Dermis microvascular lymphatic vessel endothelial cell (primary cell): ENCODE measurements around the gene SAFB2. TPM values are rescaled to one million over a fixed set of nuclear protein-coding genes. Genes with fewer than 3 reads are reported as not detected.

Experiments
- DNase-seq, 2 donors: peaks; one replicate each; pipeline versions ENCODE4 v3.0.0 to v3.0.0-alpha.2; 2010; ENCODE audit warnings: low read depth in 2 of 2
- total RNA-seq: library from RNA; depleted of rRNA; stranded (reverse); fragments of >200 nt; gene quantifications from 2 replicates; pipeline ENCODE4 v1.2.1, GENCODE V29; 2014

The SAFB2 gene
- total RNA-seq, 1 donor from 2014 or later, result 19.4 TPM

- DNase-seq, result no peak
Observed at GRCh38 chr19:5542665-5543064, 79.9 kb downstream of the SAFB2 start.

- DNase-seq, result no peak
Observed at GRCh38 chr19:5541456-5541855, 81.1 kb downstream of the SAFB2 start.

- DNase-seq, result no peak
Observed at GRCh38 chr19:5540208-5540607, 82.4 kb downstream of the SAFB2 start.

GRCh38 chr19:5537870-5538269 lies 84.7 kb downstream of the SAFB2 start:
- DNase-seq, result no peak

Other genes with a start within 250 kb of the SAFB2 start
- not detected in 2 replicates for gene ZNRF4, start 167.4 kb downstream of the SAFB2 start, total RNA-seq
- not detected in 2 replicates for gene TINCR, start 54.8 kb downstream of the SAFB2 start, total RNA-seq
- 35.7 and 56.4 TPM in 2 replicates for gene SAFB, start 307 bp upstream of the SAFB2 start, total RNA-seq
- gene MICOS13, start 57.7 kb upstream of the SAFB2 start, total RNA-seq, result 29.6 and 46.2 TPM in 2 replicates
- 3.3 and 9.2 TPM in 2 replicates for gene HSD11B1L, start 58.3 kb upstream of the SAFB2 start, total RNA-seq
- gene RPL36, start 67.5 kb upstream of the SAFB2 start, total RNA-seq, result 442 and 761 TPM in 2 replicates
- gene LONP1, start 97.4 kb upstream of the SAFB2 start, total RNA-seq, result 49.9 and 56.9 TPM in 2 replicates
- gene CATSPERD, start 97.9 kb upstream of the SAFB2 start, total RNA-seq, result not detected in 2 replicates
- gene PRR22, start 162.0 kb upstream of the SAFB2 start, total RNA-seq, result 0.39 and 0.51 TPM in 2 replicates
- gene DUS3L, start 168.4 kb upstream of the SAFB2 start, total RNA-seq, result 22.9 and 29.2 TPM in 2 replicates
- gene NRTN, start 182.3 kb upstream of the SAFB2 start, total RNA-seq, result 0.13 and 0.51 TPM in 2 replicates
- not detected in 2 replicates for gene FUT6, start 216.9 kb upstream of the SAFB2 start, total RNA-seq
- gene FUT3, start 228.7 kb upstream of the SAFB2 start, total RNA-seq, result not detected in 2 replicates
- not detected in 2 replicates for gene FUT5, start 247.8 kb upstream of the SAFB2 start, total RNA-seq